SH-SY5Y (cell line): ENCODE data around the gene DNALI1.

Experiments used
- GATA2 ChIP-seq: IDR thresholded peaks from 2 replicates; pipeline ENCODE4 v1.6.1; 2011; ENCODE audit warnings: mild to moderate bottlenecking, low read depth, low read length
- GATA3 ChIP-seq: IDR thresholded peaks from 2 replicates; pipeline ENCODE4 v1.6.1; 2011; ENCODE audit warnings: low read depth, mild to moderate bottlenecking, low read length, moderate library complexity

DNA sequence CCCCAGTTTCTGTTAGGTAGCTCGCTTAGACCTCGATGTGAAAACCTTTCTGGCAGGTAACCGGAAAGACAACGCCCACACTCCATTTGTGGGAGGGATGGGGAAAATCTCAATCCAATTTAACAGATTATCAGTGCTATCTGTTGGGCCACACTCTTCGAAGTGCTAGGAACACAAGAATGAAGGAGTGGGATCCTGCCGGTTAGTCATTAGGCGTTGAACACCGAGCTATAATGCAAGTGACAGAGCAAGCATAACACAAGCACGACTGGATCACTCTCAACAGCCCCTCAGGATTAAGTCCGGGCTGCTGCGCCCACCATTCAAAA is 3.2 kb upstream of the DNALI1 start:
- TF ChIP-seq GATA2 (no peak), GATA3 (no peak)
